HCT116 (cell line): ENCODE measurements around the gene PGBD4. TPM values are rescaled to one million over a fixed set of nuclear protein-coding genes. Genes with fewer than 3 reads are reported as not detected.

Experiments
- ATAC-seq: fragments of 200-7000 bp; cut with Tn5 transposase; 2 replicates; pipeline ENCODE4 v1.9.1; 2020; ENCODE audit warnings: mild to moderate bottlenecking, moderate library complexity
- BruUV-seq: library from RNA; stranded (reverse); fragments of 400-500 nt; replicated peaks from 2 replicates; lab custom pipeline; 2021; lab: Mats Ljungman, UMichigan
- CTCF ChIA-PET: fragments of 300-600 bp; sonication (Branson Sonifier 250); formaldehyde crosslinking; loops from one replicate; lab custom pipeline; 2021; ENCODE audit warnings: antibody characterized with exemption; lab: Charles Lee
- POLR2A ChIA-PET: fragments of 300-600, 350-600 bp; sonication (Branson Sonifier 250); formaldehyde crosslinking; loops from one replicate; lab custom pipeline; 2021; ENCODE audit warnings: antibody characterized with exemption; lab: Charles Lee
- RAD21 ChIA-PET, 2 experiments: fragments of 300-600 bp; sonication (Branson Sonifier 250); formaldehyde crosslinking; loops; one replicate each; lab custom pipeline; 2023; ENCODE audit warnings: low total read pairs in 2 of 2; ENCODE audit not compliant: uncharacterized antibody in 2 of 2, unreplicated experiment in 2 of 2, low non-redundant PET in 1 of 2; lab: Charles Lee
- DNase-seq: peaks from one replicate; pipeline ENCODE4 v3.0.0-alpha.2; 2010; ENCODE audit warnings: low read depth, low spot score
- H2AFZ ChIP-seq: fragments of 200-600 bp; shearing (Covaris generic), sonication (generic); 2 replicates; pipeline ENCODE4 v1.6.1; 2017; ENCODE audit warnings: low read depth, mixed run types, mixed read lengths, antibody characterized with exemption, low read length; ENCODE audit not compliant: poor library complexity, severe bottlenecking
- H3K27ac ChIP-seq: 2 replicates; pipeline ENCODE4 v1.5.1; 2012; ENCODE audit warnings: low read depth, low read length
- H3K27me3 ChIP-seq: fragments of 200-600 bp; sonication (generic); 2 replicates; pipeline ENCODE4 v1.6.1; 2016; ENCODE audit warnings: mixed run types, low read length, mixed read lengths; ENCODE audit not compliant: insufficient read depth
- H3K36me3 ChIP-seq, 2 experiments: fragments of 200-500 bp in 1 of 2; fragments of 200-600 bp in 1 of 2; sonication (Bioruptor generic) in 1 of 2; sonication (generic) in 1 of 2; 2 replicates each; pipeline versions ENCODE4 v1.5.1 to v1.6.1; 2014 to 2016; ENCODE audit warnings: low read length in 2 of 2, inconsistent platforms in 1 of 2, mixed read lengths in 1 of 2, mixed run types in 1 of 2; ENCODE audit not compliant: insufficient read depth in 2 of 2, control insufficient read depth in 1 of 2
- H3K4me1 ChIP-seq, 2 experiments: fragments of 200-600 bp in 1 of 2; sonication (generic) in 1 of 2; 2 replicates each; pipeline versions ENCODE4 v1.5.1 to v1.6.1; 2012 to 2017; ENCODE audit warnings: low read length in 2 of 2, inconsistent platforms in 1 of 2, mild to moderate bottlenecking in 1 of 2, mixed read lengths in 1 of 2, mixed run types in 1 of 2, moderate library complexity in 1 of 2; ENCODE audit not compliant: insufficient read depth in 2 of 2, control insufficient read depth in 1 of 2
- H3K4me2 ChIP-seq: fragments of 200-600 bp; sonication (generic); 2 replicates; pipeline ENCODE4 v1.6.1; 2017; ENCODE audit warnings: mixed run types, low read length, mixed read lengths
- H3K4me3 ChIP-seq, 2 experiments: fragments of 200-600 bp in 1 of 2; sonication (generic) in 1 of 2; replicated peaks in 1 of 2; 2 replicates each; pipeline ENCODE4 v1.5.1; 2011 to 2016; ENCODE audit warnings: low read length in 2 of 2, control low read depth in 1 of 2, low read depth in 1 of 2, mild to moderate bottlenecking in 1 of 2, mixed read lengths in 1 of 2, mixed run types in 1 of 2
- H3K79me2 ChIP-seq: fragments of 200-600 bp; sonication (generic); 2 replicates; pipeline ENCODE4 v1.6.1; 2017; ENCODE audit warnings: mild to moderate bottlenecking, mixed run types, low read length, moderate library complexity, mixed read lengths; ENCODE audit not compliant: insufficient read depth
- H3K9ac ChIP-seq: fragments of 200-600 bp; sonication (generic); 2 replicates; pipeline ENCODE4 v1.6.1; 2016; ENCODE audit warnings: low read length, mixed read lengths
- H3K9me2 ChIP-seq: fragments of 200-600 bp; sonication (generic), shearing (Covaris generic); 2 replicates; pipeline ENCODE4 v1.6.1; 2017; ENCODE audit warnings: mixed run types, mild to moderate bottlenecking, moderate library complexity; ENCODE audit not compliant: insufficient read depth
- H3K9me3 ChIP-seq, 2 experiments: fragments of 200-500 bp in 1 of 2; fragments of 200-600 bp in 1 of 2; sonication (Bioruptor generic) in 1 of 2; sonication (generic) in 1 of 2; 2 replicates each; pipeline ENCODE4 v1.6.1; 2014 to 2017; ENCODE audit warnings: low read length in 2 of 2, mixed read lengths in 2 of 2, inconsistent platforms in 1 of 2, low read depth in 1 of 2, mild to moderate bottlenecking in 1 of 2, mixed run types in 1 of 2, moderate library complexity in 1 of 2; ENCODE audit not compliant: control insufficient read depth in 1 of 2, insufficient read depth in 1 of 2
- H4K20me1 ChIP-seq: fragments of 200-600 bp; sonication (generic), shearing (Covaris generic); 2 replicates; pipeline ENCODE4 v1.6.1; 2017; ENCODE audit warnings: mixed run types, mild to moderate bottlenecking, moderate library complexity; ENCODE audit not compliant: insufficient read depth
- ELF1 ChIP-seq: IDR thresholded peaks from 2 replicates; pipeline ENCODE4 v1.6.1; 2012; ENCODE audit warnings: low read depth, borderline replicate concordance
- EZH2phosphoT487 ChIP-seq: fragments of 200-600 bp; IDR thresholded peaks from 2 replicates; pipeline ENCODE4 v1.6.1; 2018; ENCODE audit warnings: antibody characterized with exemption, borderline replicate concordance
- POLR2AphosphoS5 ChIP-seq: IDR thresholded peaks from 2 replicates; pipeline ENCODE4 v1.6.1; 2011; ENCODE audit warnings: mild to moderate bottlenecking, low read depth, low read length, moderate library complexity
- SIN3A ChIP-seq: IDR thresholded peaks from 2 replicates; pipeline ENCODE4 v1.6.1; 2012; ENCODE audit warnings: low read depth
- SP1 ChIP-seq: IDR thresholded peaks from 2 replicates; pipeline ENCODE4 v1.6.1; 2012; ENCODE audit warnings: low read depth
- SRF ChIP-seq: IDR thresholded peaks from 2 replicates; pipeline ENCODE4 v1.6.1; 2012; ENCODE audit warnings: low read depth
- TCF7L2 ChIP-seq: IDR thresholded peaks from 2 replicates; pipeline ENCODE4 v1.7.0; 2011; ENCODE audit warnings: borderline replicate concordance, inconsistent platforms; ENCODE audit not compliant: insufficient read depth, insufficient read length; ENCODE audit errors: extremely low read depth
- YY1 ChIP-seq: IDR thresholded peaks from 2 replicates; pipeline ENCODE4 v1.6.1; 2011; ENCODE audit warnings: low read length, low read depth, moderate library complexity, mild to moderate bottlenecking; ENCODE audit not compliant: insufficient replicate concordance; ENCODE audit errors: extremely low read depth
- ZFX ChIP-seq: fragments of 450-650 bp; IDR thresholded peaks from 2 replicates; pipeline ENCODE4 v1.6.1; 2017
- ZNF274 ChIP-seq: fragments of 200-500 bp; sonication (Bioruptor generic); IDR thresholded peaks from 2 replicates; pipeline ENCODE4 v1.6.1; 2014; ENCODE audit warnings: mild to moderate bottlenecking, low read depth, low read length, inconsistent platforms
- intact Hi-C: fragments of 100-400 bp; cut with micrococcal nuclease; formaldehyde crosslinking; loops from 2 replicates; pipeline ENCODE4 v1.10.0; 2022
- total RNA-seq: library from RNA; stranded (reverse); gene quantifications from one replicate; pipeline ENCODE4 v1.2.1, GENCODE V29; 2021; ENCODE audit not compliant: unreplicated experiment
- TF ChIP-seq, protein P1 (sequence below): IDR thresholded peaks from 2 replicates; pipeline ENCODE4 v1.6.1; 2011; ENCODE audit warnings: mild to moderate bottlenecking, low read length, moderate library complexity; ENCODE audit not compliant: insufficient replicate concordance; ENCODE audit errors: extremely low read depth
- TF ChIP-seq, protein P2 (sequence below): IDR thresholded peaks from 2 replicates; pipeline ENCODE4 v1.6.1; 2012; ENCODE audit warnings: low read depth
- TF ChIP-seq, protein P3 (sequence below), 3 experiments: fragments of 200-600 bp in 1 of 3; sonication (generic) in 1 of 3; IDR thresholded peaks in 2 of 3; conservative IDR thresholded peaks in 1 of 3; 2 replicates each; pipeline ENCODE4 v1.5.1; 2012 to 2017; ENCODE audit warnings: low read depth in 2 of 3, low read length in 2 of 3, antibody characterized with exemption in 1 of 3, borderline replicate concordance in 1 of 3, control low read depth in 1 of 3, mild to moderate bottlenecking in 1 of 3, mixed read lengths in 1 of 3, mixed run types in 1 of 3, moderate library complexity in 1 of 3; ENCODE audit not compliant: insufficient read depth in 1 of 3
- TF ChIP-seq, protein P4 (sequence below): IDR thresholded peaks from 2 replicates; pipeline ENCODE4 v1.6.1; 2012

Gene PGBD4
- total RNA-seq, 1 experiment from 2014 or later, result 0.96 TPM

DNA sequence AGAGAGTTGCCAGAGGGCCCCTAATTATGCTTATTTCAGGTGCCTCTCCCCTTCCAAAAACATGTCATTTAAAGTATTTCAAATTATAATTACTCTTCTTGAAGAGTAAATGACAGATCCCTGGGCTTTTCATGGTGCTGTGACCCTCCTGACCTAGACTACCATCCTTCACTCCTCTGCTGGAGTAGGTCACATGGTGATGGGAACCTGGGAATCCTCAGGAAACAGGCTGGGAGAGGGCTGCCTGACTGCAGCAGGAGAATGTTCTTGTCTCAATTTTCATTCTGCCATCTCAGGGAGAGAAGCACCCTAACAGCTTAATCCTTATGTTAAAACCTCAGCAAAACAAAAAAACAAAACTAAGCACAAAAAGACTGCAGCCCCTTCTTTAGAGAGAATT, 24.6 kb downstream of the PGBD4 start (continued):
- TF ChIP-seq, protein P1, sequence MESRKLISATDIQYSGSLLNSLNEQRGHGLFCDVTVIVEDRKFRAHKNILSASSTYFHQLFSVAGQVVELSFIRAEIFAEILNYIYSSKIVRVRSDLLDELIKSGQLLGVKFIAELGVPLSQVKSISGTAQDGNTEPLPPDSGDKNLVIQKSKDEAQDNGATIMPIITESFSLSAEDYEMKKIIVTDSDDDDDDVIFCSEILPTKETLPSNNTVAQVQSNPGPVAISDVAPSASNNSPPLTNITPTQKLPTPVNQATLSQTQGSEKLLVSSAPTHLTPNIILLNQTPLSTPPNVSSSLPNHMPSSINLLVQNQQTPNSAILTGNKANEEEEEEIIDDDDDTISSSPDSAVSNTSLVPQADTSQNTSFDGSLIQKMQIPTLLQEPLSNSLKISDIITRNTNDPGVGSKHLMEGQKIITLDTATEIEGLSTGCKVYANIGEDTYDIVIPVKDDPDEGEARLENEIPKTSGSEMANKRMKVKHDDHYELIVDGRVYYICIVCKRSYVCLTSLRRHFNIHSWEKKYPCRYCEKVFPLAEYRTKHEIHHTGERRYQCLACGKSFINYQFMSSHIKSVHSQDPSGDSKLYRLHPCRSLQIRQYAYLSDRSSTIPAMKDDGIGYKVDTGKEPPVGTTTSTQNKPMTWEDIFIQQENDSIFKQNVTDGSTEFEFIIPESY, result no peak
- TF ChIP-seq ZNF274 (no peak), YY1 (no peak), ZFX (no peak)

DNA sequence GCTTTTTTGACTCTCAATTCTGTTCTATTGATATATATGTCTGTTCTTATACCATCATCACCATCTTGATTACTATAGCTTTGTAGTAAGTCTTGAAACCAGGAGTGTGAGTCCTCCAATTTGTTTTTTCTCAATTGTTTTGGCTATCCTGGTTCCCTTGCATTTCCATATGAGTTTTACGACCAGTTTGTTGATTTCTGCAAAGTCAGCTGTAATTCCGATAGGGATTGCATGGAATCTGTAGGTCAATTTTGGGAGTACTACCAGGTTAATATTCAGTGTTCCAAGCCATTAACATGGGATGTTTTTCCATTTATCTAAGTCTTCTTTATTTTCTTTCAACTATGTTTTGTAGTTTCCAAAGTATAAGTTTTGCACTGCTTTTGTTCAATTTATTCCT, 27.0 kb downstream of the PGBD4 start:
- CTCF ChIA-PET, result interaction anchor here (1.0 kb wide), 1 partner anchor 19 kb away, joined by 3 read pairs; no protein-coding TSS in a partner anchor
- Histone ChIP-seq H3K4me3 (no peak overlapping the region), H3K4me1 (no peaks in the 10 kb centered on the region), H3K9ac (no peak overlapping the region), H3K9me3 (no peaks in the 10 kb centered on the region), H3K36me3 (no peaks in the 10 kb centered on the region), H3K27ac (no peak overlapping the region), H3K4me2 (no peak overlapping the region), H4K20me1 (no peaks in the 10 kb centered on the region), H3K79me2 (no peaks in the 10 kb centered on the region), H3K9me2 (no peaks in the 10 kb centered on the region), H2AFZ (no peak overlapping the region), H3K27me3 (no peaks in the 10 kb centered on the region)
- DNase-seq, result no peak
- TF ChIP-seq, protein P2, sequence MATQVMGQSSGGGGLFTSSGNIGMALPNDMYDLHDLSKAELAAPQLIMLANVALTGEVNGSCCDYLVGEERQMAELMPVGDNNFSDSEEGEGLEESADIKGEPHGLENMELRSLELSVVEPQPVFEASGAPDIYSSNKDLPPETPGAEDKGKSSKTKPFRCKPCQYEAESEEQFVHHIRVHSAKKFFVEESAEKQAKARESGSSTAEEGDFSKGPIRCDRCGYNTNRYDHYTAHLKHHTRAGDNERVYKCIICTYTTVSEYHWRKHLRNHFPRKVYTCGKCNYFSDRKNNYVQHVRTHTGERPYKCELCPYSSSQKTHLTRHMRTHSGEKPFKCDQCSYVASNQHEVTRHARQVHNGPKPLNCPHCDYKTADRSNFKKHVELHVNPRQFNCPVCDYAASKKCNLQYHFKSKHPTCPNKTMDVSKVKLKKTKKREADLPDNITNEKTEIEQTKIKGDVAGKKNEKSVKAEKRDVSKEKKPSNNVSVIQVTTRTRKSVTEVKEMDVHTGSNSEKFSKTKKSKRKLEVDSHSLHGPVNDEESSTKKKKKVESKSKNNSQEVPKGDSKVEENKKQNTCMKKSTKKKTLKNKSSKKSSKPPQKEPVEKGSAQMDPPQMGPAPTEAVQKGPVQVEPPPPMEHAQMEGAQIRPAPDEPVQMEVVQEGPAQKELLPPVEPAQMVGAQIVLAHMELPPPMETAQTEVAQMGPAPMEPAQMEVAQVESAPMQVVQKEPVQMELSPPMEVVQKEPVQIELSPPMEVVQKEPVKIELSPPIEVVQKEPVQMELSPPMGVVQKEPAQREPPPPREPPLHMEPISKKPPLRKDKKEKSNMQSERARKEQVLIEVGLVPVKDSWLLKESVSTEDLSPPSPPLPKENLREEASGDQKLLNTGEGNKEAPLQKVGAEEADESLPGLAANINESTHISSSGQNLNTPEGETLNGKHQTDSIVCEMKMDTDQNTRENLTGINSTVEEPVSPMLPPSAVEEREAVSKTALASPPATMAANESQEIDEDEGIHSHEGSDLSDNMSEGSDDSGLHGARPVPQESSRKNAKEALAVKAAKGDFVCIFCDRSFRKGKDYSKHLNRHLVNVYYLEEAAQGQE, result no peak
- TF ChIP-seq ELF1, result no peak
- TF ChIP-seq POLR2AphosphoS5, result no peak
- TF ChIP-seq YY1, result no peak
- no peak for TF ChIP-seq TCF7L2
- TF ChIP-seq ZFX, result no peak
- no peak for TF ChIP-seq ZNF274
- no peak for TF ChIP-seq SIN3A
- no peak for TF ChIP-seq SP1
- no peak for TF ChIP-seq SRF
- TF ChIP-seq, protein P3, sequence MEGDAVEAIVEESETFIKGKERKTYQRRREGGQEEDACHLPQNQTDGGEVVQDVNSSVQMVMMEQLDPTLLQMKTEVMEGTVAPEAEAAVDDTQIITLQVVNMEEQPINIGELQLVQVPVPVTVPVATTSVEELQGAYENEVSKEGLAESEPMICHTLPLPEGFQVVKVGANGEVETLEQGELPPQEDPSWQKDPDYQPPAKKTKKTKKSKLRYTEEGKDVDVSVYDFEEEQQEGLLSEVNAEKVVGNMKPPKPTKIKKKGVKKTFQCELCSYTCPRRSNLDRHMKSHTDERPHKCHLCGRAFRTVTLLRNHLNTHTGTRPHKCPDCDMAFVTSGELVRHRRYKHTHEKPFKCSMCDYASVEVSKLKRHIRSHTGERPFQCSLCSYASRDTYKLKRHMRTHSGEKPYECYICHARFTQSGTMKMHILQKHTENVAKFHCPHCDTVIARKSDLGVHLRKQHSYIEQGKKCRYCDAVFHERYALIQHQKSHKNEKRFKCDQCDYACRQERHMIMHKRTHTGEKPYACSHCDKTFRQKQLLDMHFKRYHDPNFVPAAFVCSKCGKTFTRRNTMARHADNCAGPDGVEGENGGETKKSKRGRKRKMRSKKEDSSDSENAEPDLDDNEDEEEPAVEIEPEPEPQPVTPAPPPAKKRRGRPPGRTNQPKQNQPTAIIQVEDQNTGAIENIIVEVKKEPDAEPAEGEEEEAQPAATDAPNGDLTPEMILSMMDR (IDR thresholded peaks at IDR 0.05 in 2 of 3, conservative IDR thresholded peaks at IDR 0.05 in 1 of 3; ENCODE audit: borderline replicate concordance in 1 of 3, insufficient read depth in 1 of 3, low read depth in 2 of 3, low read length in 2 of 3), result no peak
- TF ChIP-seq, protein P4, sequence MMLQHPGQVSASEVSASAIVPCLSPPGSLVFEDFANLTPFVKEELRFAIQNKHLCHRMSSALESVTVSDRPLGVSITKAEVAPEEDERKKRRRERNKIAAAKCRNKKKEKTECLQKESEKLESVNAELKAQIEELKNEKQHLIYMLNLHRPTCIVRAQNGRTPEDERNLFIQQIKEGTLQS, result no peak
- TF ChIP-seq EZH2phosphoT487, result no peak
- BruUV-seq, result no TSS peak
- intact Hi-C loops, result no loop called here
- ATAC-seq, result no peak
- POLR2A ChIA-PET, result no interaction called here
- RAD21 ChIA-PET, result no interaction called here
